GM21528 (cell line): Measurements from ENCODE around the gene KRTAP10-2.
"Not testable (repeated sequence)": the region's sequence is repeated elsewhere in the genome, so short reads cannot be mapped to it uniquely, and the experiment has no call there.

Experiments used
- ATAC-seq: cut with Tn5 transposase; IDR thresholded peaks from one replicate; pipeline ENCODE4 v1.9.1; 2021; ENCODE audit warnings: mild to moderate bottlenecking, moderate library complexity; ENCODE audit not compliant: unreplicated experiment, low FRiP score

The KRTAP10-2 gene

GRCh38 chr21:44551340-44551961, at the start of gene KRTAP10-2:
KRTAP10-2 (minus strand) TSS chr21:44551505; CDS start chr21:44551458, 47 bp downstream.
- no peak for ATAC-seq

GRCh38 chr21:44601091-44601490, 49.8 kb upstream of the KRTAP10-2 start:
- not testable (repeated sequence) for ATAC-seq

- ATAC-seq = not testable (repeated sequence)
Measured at GRCh38 chr21:44600118-44600978, 49.0 kb upstream of the KRTAP10-2 start, which contains the start of gene KRTAP10-7. KRTAP10-7 (plus strand) TSS chr21:44600597; CDS start chr21:44600622, 25 bp downstream.

GRCh38 chr21:44599264-44600029, 48.1 kb upstream of the KRTAP10-2 start:
- ATAC-seq = no peak

- ATAC-seq = no peak
Measured at GRCh38 chr21:44598061-44598460, 46.8 kb upstream of the KRTAP10-2 start.

GRCh38 chr21:44596068-44596725, 44.9 kb upstream of the KRTAP10-2 start:
- no peak for ATAC-seq

- no peak for ATAC-seq
Measured at GRCh38 chr21:44595524-44595923, 44.2 kb upstream of the KRTAP10-2 start.

- ATAC-seq = no peak
Measured at GRCh38 chr21:44594406-44594916, 43.2 kb upstream of the KRTAP10-2 start.

GRCh38 chr21:44593598-44594405, 42.5 kb upstream of the KRTAP10-2 start:
- no peak for ATAC-seq

GRCh38 chr21:44592446-44593311, 41.4 kb upstream of the KRTAP10-2 start, which contains the start of gene KRTAP10-6:
KRTAP10-6 (minus strand) TSS chr21:44592505; CDS start chr21:44592484, 21 bp downstream.
- ATAC-seq = no peak

GRCh38 chr21:44591801-44592130, 40.5 kb upstream of the KRTAP10-2 start:
- not testable (repeated sequence) for ATAC-seq

- ATAC-seq = not testable (repeated sequence)
Measured at GRCh38 chr21:44590897-44591800, 39.8 kb upstream of the KRTAP10-2 start.

- no peak for ATAC-seq
Measured at GRCh38 chr21:44590311-44590721, 39.0 kb upstream of the KRTAP10-2 start.

GRCh38 chr21:44589586-44590305, 38.4 kb upstream of the KRTAP10-2 start:
- ATAC-seq = no peak

GRCh38 chr21:44589094-44589493, 37.8 kb upstream of the KRTAP10-2 start:
- no peak for ATAC-seq

GRCh38 chr21:44585892-44586291, 34.6 kb upstream of the KRTAP10-2 start:
- no peak for ATAC-seq

- no peak for ATAC-seq
Measured at GRCh38 chr21:44583800-44584147, 32.5 kb upstream of the KRTAP10-2 start.
